IPS-15b (cell line): ENCODE measurements around the gene SLC12A8.

Source experiments
- H3K27me3 ChIP-seq: one replicate; pipeline ENCODE4 v1.6.1; 2013; ENCODE audit warnings: low read length; ENCODE audit not compliant: control insufficient read depth, insufficient read depth
- H3K36me3 ChIP-seq: one replicate; pipeline ENCODE4 v1.6.1; 2013; ENCODE audit warnings: low read length; ENCODE audit not compliant: control insufficient read depth, insufficient read depth
- H3K4me1 ChIP-seq: one replicate; pipeline ENCODE4 v1.6.1; 2013; ENCODE audit warnings: mild to moderate bottlenecking, low read length; ENCODE audit not compliant: control insufficient read depth, insufficient read depth
- H3K4me3 ChIP-seq: one replicate; pipeline ENCODE4 v1.5.1; 2013; ENCODE audit warnings: low read depth, low read length
- H3K9ac ChIP-seq: one replicate; pipeline ENCODE4 v1.6.1; 2013; ENCODE audit warnings: low read depth, mild to moderate bottlenecking, low read length
- H3K9me3 ChIP-seq: one replicate; pipeline ENCODE4 v1.6.1; 2013; ENCODE audit warnings: mild to moderate bottlenecking, low read length; ENCODE audit not compliant: control insufficient read depth, insufficient read depth

Gene SLC12A8

GRCh38 chr3:125236331-125236903, 23.9 kb upstream of the SLC12A8 start:
- Histone ChIP-seq H3K9ac (no peak overlapping the region), H3K27me3 (no peaks in the 10 kb centered on the region), H3K4me3 (no peak overlapping the region), H3K9me3 (no peaks in the 10 kb centered on the region), H3K36me3 (no peaks in the 10 kb centered on the region), H3K4me1 (no peaks in the 10 kb centered on the region)

GRCh38 chr3:125234831-125235230, 22.3 kb upstream of the SLC12A8 start:
- H3K9ac ChIP-seq, result no peak overlapping the region
- H3K4me3 ChIP-seq, result no peak overlapping the region
- no peaks in the 10 kb centered on the region for H3K9me3 ChIP-seq
- H3K36me3 ChIP-seq, result no peaks in the 10 kb centered on the region
- H3K4me1 ChIP-seq, result no peaks in the 10 kb centered on the region
- no peaks in the 10 kb centered on the region for H3K27me3 ChIP-seq

DNA sequence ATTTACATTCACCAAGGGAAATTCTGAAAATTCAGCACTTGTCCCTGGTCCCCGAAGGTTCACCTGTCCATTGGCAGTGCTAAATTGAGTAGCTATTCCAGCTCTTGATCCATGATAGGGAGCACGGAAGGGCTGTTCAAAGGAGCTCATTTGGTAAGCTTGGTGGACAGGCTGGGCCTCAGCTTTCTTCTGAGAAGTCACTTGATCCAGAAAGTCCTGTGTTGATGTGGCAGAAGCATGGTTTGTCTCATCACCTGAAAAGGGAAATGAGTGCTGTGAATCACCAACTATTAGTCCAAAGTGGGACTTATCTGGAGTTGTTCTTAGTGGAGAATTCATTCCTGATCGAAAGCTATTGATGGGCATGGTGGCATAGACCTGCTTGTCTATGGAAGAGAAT, 19.9 kb upstream of the SLC12A8 start:
- Histone ChIP-seq H3K4me3 (no peak overlapping the region), H3K36me3 (no peaks in the 10 kb centered on the region), H3K4me1 (no peaks in the 10 kb centered on the region), H3K27me3 (no peaks in the 10 kb centered on the region), H3K9ac (no peak overlapping the region), H3K9me3 (no peaks in the 10 kb centered on the region)

DNA sequence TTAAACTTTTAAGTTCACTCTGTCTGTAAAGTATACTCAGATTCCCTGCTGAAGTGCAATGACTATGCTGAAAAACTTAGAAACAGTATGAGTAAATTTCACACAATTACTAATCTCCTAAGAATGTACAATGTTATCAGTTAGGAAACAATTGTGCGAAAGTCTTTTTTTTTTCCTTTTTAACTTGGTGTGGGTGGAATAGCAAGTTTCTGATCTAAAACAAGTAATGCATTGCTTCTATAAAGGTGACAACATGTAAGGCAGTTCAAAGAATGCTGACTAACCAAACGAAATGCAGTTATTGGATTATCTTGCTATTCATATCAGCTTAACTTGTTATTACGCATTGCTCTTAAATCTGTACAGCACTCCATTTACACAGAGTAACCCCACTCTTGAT, 19.3 kb upstream of the SLC12A8 start:
- no peak overlapping the region for H3K9ac ChIP-seq
- no peaks in the 10 kb centered on the region for H3K36me3 ChIP-seq
- no peaks in the 10 kb centered on the region for H3K9me3 ChIP-seq
- H3K4me3 ChIP-seq, result no peak overlapping the region
- H3K27me3 ChIP-seq, result no peaks in the 10 kb centered on the region
- no peaks in the 10 kb centered on the region for H3K4me1 ChIP-seq

DNA sequence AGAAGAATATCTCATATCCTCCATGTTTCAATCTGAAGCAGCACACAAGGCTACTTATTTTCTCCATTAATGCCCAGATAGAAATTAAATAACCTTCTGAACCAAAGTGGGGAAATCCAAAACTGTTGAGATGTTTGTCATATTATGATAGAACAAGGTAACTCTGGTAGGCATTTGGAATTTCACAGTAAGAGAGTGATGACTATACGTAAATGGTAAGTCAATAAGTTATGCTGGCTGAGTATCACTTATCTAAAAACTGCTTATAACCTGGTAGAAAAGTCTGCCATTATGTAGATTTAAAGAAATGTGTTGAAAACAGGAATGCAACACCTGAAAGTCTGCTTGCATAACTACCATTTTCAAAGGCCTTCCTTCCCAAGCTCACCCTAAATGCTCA, 17.2 kb upstream of the SLC12A8 start:
- Histone ChIP-seq H3K27me3 (no peaks in the 10 kb centered on the region), H3K9me3 (no peaks in the 10 kb centered on the region), H3K36me3 (no peaks in the 10 kb centered on the region), H3K4me1 (peaks cover 4% of the 10 kb centered on the region), H3K4me3 (no peak overlapping the region), H3K9ac (no peak overlapping the region)

DNA sequence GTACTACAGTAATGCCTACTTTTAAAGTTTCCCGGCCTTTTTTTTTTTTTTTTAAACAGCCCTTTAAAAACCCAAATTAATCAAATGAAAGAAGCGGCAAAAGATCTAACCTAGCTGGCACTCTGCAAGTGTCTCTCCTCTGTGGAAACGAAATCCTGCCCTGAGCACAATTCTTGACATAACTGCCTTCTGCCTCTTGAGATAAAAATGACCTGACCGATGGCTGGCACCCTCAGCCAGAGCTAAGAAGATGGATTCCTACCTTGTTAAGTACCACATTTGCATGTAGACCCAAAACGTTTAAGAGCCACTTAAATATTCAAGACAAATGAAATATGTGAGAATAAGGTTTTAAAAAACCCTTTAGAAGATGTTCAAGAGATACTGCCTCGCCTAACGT, 16.6 kb upstream of the SLC12A8 start:
- Histone ChIP-seq H3K9me3 (no peaks in the 10 kb centered on the region), H3K4me1 (peaks cover 5% of the 10 kb centered on the region), H3K9ac (no peak overlapping the region), H3K27me3 (no peaks in the 10 kb centered on the region), H3K36me3 (no peaks in the 10 kb centered on the region), H3K4me3 (no peak overlapping the region)

DNA sequence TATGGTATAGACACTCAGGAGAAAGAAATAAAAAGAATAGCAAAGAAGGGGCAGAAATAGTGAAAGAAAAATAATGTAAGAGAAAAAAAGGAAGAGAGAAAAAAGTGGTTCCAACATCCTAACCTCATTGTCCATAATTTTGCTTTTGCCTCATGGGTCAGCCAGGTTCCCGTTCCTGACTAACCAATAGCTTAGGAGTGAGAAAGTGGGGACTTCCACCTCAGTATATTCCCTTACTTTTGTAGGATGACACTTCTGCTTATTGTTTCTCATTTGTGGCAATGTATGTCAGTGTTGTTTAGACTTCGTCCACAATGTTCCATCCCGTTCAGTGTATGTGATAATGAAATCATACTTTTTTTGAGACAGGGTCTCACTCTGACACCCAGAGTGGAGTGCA, 9.3 kb upstream of the SLC12A8 start:
- no peaks in the 10 kb centered on the region for H3K27me3 ChIP-seq
- no peaks in the 10 kb centered on the region for H3K36me3 ChIP-seq
- peaks cover 5% of the 10 kb centered on the region for H3K4me1 ChIP-seq
- no peak overlapping the region for H3K4me3 ChIP-seq
- H3K9ac ChIP-seq, result no peak overlapping the region
- no peaks in the 10 kb centered on the region for H3K9me3 ChIP-seq

DNA sequence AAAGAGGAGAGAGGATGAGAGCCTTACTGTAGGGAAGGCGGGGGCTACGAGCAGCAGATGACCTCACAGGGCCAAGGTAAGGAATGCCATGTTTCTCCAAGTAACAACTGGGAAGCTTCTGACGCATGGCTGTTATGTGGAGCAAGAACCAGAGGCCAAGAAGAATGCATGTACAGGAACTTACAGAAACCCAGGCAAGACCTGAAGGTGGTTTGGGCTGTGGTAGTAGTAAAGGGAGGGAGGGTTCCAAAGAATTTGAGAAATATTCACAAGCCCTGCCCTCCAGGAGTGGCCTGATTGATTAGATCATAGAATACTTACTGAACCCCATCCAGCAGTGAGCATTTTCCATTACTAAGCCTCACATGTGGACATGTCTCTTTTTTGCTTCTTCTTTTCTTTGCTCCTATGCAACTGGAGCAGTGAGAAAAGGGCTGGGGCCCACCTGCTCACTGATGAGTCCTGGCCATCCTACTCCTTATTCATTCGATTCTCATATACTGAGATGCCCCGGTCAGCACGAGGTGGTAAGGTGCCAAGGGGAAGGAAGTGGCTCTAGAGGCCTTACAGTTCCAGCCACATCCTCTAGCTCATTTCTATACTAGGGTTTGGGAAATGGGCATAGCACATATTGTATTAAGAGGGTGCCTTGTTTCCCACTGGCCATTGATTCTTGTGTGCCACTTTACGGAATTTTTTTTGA, 8.3 kb upstream of the SLC12A8 start:
- Histone ChIP-seq H3K9ac (no peak overlapping the region), H3K9me3 (no peaks in the 10 kb centered on the region), H3K27me3 (no peaks in the 10 kb centered on the region), H3K4me3 (no peak overlapping the region), H3K4me1 (peaks cover 5% of the 10 kb centered on the region), H3K36me3 (no peaks in the 10 kb centered on the region)

- Histone ChIP-seq H3K4me3 (no peak overlapping the region), H3K27me3 (no peaks in the 10 kb centered on the region), H3K9ac (no peak overlapping the region), H3K4me1 (peaks cover 5% of the 10 kb centered on the region), H3K9me3 (no peaks in the 10 kb centered on the region), H3K36me3 (no peaks in the 10 kb centered on the region)
These were observed 7.6 kb upstream of the SLC12A8 start for GRCh38 chr3:125220183-125220582.

DNA sequence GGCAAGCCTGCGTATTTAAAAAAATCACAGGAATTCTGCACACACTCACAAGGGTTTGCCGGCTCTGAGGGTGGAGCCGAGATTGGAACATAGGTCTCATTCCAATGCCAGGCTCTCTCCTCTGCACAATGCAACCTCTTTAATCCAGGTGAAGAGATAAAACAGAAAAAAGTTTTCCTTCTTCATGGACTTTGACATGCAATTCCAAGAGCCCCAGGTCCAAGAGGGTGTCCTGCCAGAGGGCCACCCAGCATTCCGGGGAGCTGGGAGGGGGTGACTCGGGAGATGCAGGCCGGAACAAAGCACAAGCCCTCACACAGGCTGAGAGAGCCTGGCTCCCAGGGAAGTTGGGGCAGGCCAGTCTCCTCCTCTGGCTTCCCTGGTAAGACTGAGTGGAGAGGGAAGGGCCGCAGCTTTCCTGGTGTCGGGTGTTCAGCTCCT, 6.7 kb upstream of the SLC12A8 start:
- no peaks in the 10 kb centered on the region for H3K4me1 ChIP-seq
- H3K4me3 ChIP-seq, result no peak overlapping the region
- H3K9ac ChIP-seq, result no peak overlapping the region
- no peaks in the 10 kb centered on the region for H3K27me3 ChIP-seq
- no peaks in the 10 kb centered on the region for H3K36me3 ChIP-seq
- H3K9me3 ChIP-seq, result no peaks in the 10 kb centered on the region

DNA sequence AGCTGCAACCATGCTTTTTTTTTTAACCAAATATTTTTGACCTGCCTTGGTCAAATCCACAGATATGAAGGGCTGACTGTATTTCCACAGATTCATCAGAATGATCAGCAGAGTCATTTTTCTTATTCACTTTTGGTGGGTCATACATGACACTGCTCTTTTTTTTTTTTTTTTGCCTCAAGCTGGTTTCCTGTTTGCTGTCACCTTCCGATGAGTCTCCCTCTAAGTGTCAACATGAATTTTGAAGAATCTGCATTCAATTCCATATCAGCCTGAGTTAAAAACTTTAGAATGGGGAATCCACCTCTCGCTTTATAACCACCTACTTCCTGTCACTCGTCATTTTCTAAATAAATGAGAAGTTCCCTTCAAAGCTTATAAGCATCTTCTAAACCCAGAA, 2.2 kb upstream of the SLC12A8 start:
- H3K9ac ChIP-seq, result no peak overlapping the region
- H3K9me3 ChIP-seq, result no peaks in the 10 kb centered on the region
- H3K36me3 ChIP-seq, result no peaks in the 10 kb centered on the region
- peaks cover 8% of the 10 kb centered on the region for H3K4me1 ChIP-seq
- H3K27me3 ChIP-seq, result peaks cover 4% of the 10 kb centered on the region
- H3K4me3 ChIP-seq, result no peak overlapping the region

GRCh38 chr3:125213946-125214542, 1.5 kb upstream of the SLC12A8 start:
- H3K4me3 ChIP-seq, result no peak overlapping the region
- H3K36me3 ChIP-seq, result no peaks in the 10 kb centered on the region
- H3K9ac ChIP-seq, result no peak overlapping the region
- peaks cover 4% of the 10 kb centered on the region for H3K27me3 ChIP-seq
- no peaks in the 10 kb centered on the region for H3K9me3 ChIP-seq
- H3K4me1 ChIP-seq, result peaks cover 8% of the 10 kb centered on the region
